GM21723 (cell line): ENCODE results near the gene ASAH2B.
"Not testable (repeated sequence)": the region's sequence is repeated elsewhere in the genome, so short reads cannot be mapped to it uniquely, and the experiment has no call there.

Source experiments
- ATAC-seq: cut with Tn5 transposase; IDR thresholded peaks from one replicate; pipeline ENCODE4 v1.9.1; 2021; ENCODE audit warnings: mild to moderate bottlenecking, moderate library complexity; ENCODE audit not compliant: unreplicated experiment

The ASAH2B gene

GRCh38 chr10:50739618-50740292 is at the start of gene ASAH2B:
Gene ASAH2B, plus strand, starts transcription at chr10:50739936. Its CDS starts 5,195 bp downstream, at chr10:50745131.
- peak; percentile 85 for ATAC-seq

DNA sequence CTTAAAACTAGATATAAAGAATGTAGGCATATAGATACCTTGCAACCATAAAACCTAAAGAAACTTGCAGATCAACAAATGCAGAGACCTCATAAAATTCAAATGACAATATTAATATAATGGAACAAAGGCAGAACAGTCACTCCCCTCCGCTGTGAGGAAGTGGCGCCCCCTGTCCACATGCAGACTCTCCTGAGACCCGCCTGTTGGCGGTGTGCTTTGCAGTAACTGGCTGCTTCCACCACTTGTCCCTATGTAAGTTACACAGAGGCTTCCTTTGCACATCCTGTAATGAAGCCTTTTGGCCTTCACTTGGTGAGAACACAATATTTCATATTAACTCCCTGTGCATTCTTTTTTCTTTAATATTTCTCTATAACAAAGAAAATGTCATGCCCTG is 41.9 kb upstream of the ASAH2B start:
- not testable (repeated sequence) for ATAC-seq

DNA sequence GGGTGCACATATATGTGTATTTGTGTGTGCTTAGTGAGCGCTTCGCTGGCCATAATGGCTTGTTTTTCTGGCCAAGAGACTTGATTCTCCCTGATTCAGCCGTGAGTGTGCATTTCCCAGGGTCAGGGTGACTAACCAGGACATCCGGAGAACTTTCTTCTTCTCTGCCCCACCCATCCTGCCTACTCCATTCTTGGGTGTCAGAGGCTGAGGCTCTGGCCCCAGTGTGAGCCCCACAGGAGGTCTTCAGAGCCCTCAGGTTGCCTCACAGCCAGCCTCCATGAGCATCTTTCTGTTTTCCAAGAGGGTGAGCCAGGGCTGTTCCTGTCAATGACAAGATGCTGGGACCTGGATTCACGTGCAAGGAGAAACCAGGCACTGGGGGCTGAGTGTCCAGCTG is 37.8 kb upstream of the ASAH2B start:
- not testable (repeated sequence) for ATAC-seq

- ATAC-seq: not testable (repeated sequence)
Observed at GRCh38 chr10:50702997-50703396, 36.7 kb upstream of the ASAH2B start.

GRCh38 chr10:50704436-50705079 is 35.2 kb upstream of the ASAH2B start:
- peak; percentile 47 for ATAC-seq

DNA sequence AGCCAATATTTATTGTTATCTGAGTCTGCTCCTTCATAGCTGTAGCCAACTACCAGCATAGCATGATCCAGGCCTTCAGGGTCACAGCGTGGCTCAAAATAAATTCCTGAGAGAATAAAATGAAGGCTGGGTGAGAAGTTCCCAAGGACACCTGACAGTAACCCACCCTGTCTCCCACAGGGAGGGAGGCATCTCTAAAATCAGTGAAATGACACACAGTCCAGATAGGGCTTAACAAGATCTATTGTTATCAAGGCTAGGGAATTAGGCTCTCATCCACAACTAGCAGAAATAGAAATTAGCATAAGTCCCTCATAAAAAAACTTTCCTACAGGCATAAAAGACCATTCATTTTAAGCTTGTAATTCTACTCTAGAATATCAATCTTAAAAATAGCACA is 33.7 kb upstream of the ASAH2B start:
- not testable (repeated sequence) for ATAC-seq

GRCh38 chr10:50710241-50710640 is 29.5 kb upstream of the ASAH2B start:
- ATAC-seq: not testable (repeated sequence)

GRCh38 chr10:50723812-50724211 is 15.9 kb upstream of the ASAH2B start:
- ATAC-seq: peak; percentile 63

- not testable (repeated sequence) for ATAC-seq
Observed at GRCh38 chr10:50728112-50728511, 11.6 kb upstream of the ASAH2B start.

DNA sequence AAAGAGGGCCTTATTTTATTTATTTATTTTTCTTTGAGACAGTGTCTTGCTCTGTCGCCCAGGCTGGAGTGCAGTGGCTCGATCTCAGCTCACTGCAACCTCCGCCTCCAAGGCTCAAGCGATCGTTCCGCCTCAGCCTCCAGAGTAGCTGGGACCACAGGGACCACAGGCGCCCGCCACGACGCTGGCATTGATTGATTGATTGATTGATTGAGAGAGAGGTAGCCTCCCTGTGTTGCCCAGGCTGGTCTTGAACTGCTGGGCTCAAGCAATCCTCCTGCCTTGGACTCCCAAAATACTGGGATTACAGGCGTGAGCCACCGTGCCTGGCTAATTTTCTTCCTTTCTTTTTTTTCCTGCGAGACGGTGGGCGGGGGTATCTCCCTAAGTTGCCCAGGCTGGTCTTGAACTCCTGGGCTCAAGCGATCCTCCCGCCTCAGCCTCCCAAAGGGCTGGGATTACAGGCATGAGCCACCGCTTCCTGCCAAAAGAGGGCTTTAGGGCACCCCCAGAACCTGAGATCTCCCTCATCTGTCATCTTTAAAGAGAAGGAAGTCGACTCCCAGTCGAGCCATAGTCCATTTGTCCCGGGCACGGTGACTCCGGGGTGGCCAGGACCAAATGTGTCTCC is 634 bp upstream of the ASAH2B start:
- not testable (repeated sequence) for ATAC-seq

GRCh38 chr10:50740293-50740648 is 535 bp downstream of the ASAH2B start:
- ATAC-seq: peak; percentile 37

GRCh38 chr10:50742820-50743219 is 3.1 kb downstream of the ASAH2B start:
- ATAC-seq: not testable (repeated sequence)

- not testable (repeated sequence) for ATAC-seq
Observed at GRCh38 chr10:50766774-50767513, 27.2 kb downstream of the ASAH2B start.

- ATAC-seq: not testable (repeated sequence)
Observed at GRCh38 chr10:50772042-50772441, 32.3 kb downstream of the ASAH2B start.

GRCh38 chr10:50774868-50775267 is 35.1 kb downstream of the ASAH2B start:
- ATAC-seq: not testable (repeated sequence)

DNA sequence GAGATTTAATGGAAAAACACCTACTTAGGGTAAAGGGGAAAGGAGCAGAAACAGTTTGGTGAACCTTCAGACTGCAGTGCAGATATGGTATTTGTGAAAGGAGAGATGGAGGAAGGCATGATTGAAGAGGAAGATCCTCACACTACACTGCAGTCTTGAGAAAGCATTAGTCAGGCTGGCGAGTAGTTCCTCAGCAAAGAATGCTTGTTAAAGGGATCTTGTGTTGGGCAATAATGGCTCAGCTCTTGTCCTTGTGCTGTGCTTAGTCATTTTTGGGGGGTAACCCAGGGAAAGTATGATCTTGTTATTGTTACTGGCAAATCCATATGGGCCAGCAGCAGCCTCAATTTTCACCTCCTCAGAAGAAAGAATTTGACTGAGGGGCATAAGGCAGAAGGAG is 40.3 kb downstream of the ASAH2B start:
- ATAC-seq: not testable (repeated sequence)

- not testable (repeated sequence) for ATAC-seq
Observed at GRCh38 chr10:50782017-50782416, 42.3 kb downstream of the ASAH2B start.

DNA sequence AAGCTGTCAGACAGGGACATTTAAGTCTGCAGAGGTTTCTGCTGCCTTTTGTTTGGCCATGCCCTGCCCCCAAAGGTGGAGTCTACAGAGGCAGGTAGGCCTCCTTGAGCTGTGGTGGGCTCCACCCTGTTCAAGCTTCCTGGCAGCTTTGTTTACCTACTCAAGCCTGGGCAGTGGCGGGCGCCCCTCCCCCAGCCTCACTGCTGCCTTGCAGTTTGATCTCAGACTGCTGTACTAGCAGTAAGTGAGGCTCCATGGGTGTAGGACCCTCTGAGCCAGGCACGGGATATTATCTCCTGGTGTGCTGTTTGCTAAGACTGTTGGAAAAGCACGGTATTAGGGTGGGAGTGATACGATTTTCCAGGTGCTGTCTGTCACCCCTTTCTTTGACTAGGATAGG is 48.2 kb downstream of the ASAH2B start:
- not testable (repeated sequence) for ATAC-seq

GRCh38 chr10:50788951-50789945 is 49.5 kb downstream of the ASAH2B start:
- no peak for ATAC-seq

DNA sequence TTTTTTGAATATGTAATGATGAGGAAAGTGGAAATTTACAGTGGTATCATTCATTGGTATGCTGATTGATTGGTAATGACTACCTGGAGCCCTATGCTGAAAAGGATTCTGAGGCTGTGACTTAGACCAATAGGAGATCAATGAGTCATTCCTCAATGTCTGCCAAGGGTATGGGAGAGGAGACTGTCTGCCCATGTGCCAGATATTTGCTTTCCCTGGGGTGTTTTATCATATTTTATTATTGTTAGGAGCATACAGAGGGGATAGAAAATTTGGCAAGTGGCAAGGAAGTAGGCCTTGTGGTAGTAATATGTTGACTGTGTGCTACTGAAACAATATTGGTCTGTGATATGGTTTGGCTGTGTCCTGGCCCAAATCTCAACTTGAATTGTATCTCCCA is 54.8 kb downstream of the ASAH2B start:
- ATAC-seq: no peak
